ENCODE data around the gene CRYBA2. TPM values are rescaled to one million over a fixed set of nuclear protein-coding genes. Genes with fewer than 3 reads are reported as not detected.

Gene CRYBA2
- total RNA-seq, 2 experiments from 2014 or later = not detected

DNA sequence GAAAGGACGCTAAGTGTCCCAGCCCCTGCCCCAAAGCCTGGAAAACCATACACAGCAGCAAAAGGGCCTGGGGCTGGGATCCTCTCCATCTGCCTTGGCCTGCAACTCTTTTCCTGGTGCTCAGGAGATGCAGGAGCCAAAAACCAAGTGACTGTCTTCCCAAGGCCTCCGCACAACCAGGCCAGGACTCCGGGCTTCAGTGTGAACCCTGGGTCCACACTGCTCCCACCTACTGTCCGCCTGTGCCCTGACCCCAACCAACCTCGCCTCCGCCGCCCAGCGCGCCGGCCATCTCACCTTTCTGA is 9.3 kb downstream of the CRYBA2 start:
- Mint-ChIP-seq H3K36me3 (no peaks in the 10 kb centered on the region), H3K27ac (no peak overlapping the region), H3K4me1 (peaks cover 24% of the 10 kb centered on the region), H3K4me3 (no peak overlapping the region), H3K27me3 (peaks cover 89% of the 10 kb centered on the region), H3K9me3 (no peaks in the 10 kb centered on the region)
- no peak for DNase-seq

DNA sequence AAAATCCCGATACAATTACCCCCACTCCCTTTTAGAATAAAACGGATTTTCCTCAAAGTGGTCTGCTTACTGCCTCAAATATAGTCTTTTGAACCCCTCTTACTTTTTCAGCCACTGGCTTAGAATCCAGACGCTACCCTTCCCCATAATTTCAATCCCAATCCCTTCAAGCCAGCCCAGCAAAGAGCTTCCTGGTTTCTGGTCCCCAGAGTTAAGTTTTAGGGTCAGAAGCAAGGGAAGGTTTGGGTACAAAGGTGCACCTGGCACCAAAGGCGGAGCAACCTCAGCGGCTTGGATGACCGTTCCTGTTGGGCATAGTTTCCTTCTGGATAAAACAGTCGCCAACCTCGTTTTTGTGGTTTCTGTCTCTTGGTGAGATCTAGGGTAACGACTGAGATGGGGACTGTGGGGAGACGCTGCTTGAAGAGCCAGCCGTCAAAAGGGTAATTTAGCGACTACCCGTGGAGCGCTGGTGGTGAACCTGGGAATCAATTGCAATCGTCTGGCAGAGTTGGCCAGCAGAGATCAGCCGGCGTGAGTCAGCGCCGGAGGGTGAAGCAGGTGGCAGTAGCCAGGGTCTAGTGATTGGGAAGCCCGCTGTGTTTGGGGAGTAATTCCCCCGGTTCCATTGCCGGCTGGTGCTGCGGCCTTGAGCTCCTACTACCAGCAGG is 9.8 kb downstream of the CRYBA2 start:
- DNase-seq = no peak
- Mint-ChIP-seq H3K36me3 (no peaks in the 10 kb centered on the region), H3K27ac (no peak overlapping the region), H3K27me3 (peaks cover 88% of the 10 kb centered on the region), H3K4me3 (no peak overlapping the region), H3K4me1 (peaks cover 24% of the 10 kb centered on the region), H3K9me3 (no peaks in the 10 kb centered on the region)

DNA sequence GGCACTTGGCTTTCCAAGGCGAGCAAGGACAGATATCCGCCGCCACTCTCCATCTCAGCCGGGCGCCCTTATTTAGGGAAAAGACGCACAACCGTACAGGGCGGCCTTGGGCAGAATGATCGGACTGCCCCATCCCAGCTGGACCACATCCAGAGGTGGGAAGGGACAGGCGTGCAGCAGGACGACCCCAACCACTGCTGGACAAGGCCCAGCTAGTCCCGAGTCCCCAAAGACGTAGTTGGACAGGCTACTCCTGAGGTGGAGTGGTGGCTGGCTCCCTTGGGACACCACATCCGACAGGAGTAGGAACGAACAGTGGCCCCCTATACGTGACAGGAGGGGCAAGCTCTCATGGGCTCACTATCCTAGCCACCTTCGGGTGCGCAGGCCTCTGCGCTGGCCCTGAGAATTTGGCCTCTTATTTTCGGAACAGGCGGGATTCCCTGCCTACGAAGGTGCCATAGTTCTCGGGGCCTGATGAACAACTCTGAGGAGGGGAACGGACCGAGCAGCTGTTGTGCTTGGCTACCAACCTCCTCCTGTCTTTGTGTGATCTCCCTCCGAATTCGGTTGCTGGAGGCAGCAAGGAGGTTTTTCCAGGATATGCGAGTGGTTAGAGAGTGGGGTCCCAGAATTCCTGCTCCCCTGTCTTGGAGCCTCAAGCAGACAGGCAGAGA is 10.5 kb downstream of the CRYBA2 start:
- Mint-ChIP-seq H3K9me3 (no peaks in the 10 kb centered on the region), H3K27ac (no peak overlapping the region), H3K27me3 (peaks cover 89% of the 10 kb centered on the region), H3K4me3 (peak overlapping the region; percentile 18), H3K36me3 (no peaks in the 10 kb centered on the region), H3K4me1 (peaks cover 24% of the 10 kb centered on the region)
- DNase-seq = no peak

DNA sequence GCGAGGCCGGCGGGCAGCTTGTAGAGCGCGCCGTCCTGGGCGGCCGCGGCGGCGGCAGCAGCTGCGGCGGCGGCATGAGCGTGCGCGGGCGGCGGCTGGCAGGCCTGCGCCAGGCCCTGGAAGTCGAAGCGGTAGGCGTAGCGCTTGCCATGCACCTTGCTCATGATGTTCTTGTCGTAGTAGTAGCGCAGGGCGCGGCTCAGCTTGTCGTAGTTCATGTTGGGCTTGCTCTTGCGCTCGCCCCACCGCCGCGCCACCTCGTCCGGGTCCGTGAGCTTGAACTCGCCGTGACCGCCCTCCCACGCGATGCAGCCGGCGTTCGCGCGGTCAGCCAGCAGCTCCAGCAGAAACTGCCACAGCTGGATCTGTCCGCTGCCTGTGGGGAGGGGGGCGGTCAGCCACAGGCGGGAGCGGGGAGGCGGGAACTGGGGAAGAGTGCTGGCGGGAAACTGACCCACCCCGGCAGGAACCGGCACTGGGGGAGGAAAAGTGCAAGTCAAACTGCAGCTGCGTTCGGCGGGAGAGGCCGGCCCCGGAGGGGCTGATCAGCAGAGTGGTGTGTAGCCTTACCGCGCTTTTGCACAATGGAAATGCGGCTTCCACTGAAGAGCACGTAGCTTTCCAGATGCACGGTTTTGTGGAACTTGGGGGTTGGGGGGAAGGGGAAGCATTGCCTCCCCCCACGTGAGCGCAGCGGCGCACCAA is 11.2 kb downstream of the CRYBA2 start:
- H3K27me3 Mint-ChIP-seq = peaks cover 89% of the 10 kb centered on the region
- H3K4me3 Mint-ChIP-seq = peak overlapping the region; percentile 18
- no peak overlapping the region for H3K27ac Mint-ChIP-seq
- H3K36me3 Mint-ChIP-seq = no peaks in the 10 kb centered on the region
- DNase-seq = peak; percentile 48
- peaks cover 24% of the 10 kb centered on the region for H3K4me1 Mint-ChIP-seq
- H3K9me3 Mint-ChIP-seq = no peaks in the 10 kb centered on the region

DNA sequence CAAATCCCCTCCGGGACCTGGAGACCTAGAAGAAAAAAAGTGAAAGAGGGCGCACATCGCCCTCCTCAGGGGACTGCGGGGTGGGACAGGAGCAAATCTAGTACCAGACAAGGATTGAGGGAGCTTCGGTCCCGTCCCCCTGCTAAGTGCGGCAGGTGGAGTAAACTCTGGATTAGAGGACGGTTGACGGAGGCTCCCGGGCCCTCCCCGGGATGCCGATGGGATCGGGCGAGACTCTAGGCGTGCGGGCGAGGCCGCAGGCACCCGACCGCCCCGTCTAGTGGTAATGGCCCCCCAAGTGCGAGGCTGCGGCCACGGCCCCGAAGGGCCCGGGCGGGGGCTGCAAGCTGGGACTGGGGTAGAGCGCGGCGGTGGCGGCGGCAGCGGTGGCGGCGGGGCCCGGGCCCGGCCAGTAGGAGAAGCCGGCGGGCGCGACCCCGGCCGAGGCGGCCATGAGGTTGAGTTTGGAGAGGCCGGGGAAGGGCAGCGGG is 11.8 kb downstream of the CRYBA2 start:
- Mint-ChIP-seq H3K36me3 (no peaks in the 10 kb centered on the region), H3K27ac (no peak overlapping the region), H3K9me3 (no peaks in the 10 kb centered on the region), H3K4me1 (peaks cover 24% of the 10 kb centered on the region), H3K27me3 (peaks cover 89% of the 10 kb centered on the region), H3K4me3 (peak overlapping the region; percentile 48)
- no peak for DNase-seq

DNA sequence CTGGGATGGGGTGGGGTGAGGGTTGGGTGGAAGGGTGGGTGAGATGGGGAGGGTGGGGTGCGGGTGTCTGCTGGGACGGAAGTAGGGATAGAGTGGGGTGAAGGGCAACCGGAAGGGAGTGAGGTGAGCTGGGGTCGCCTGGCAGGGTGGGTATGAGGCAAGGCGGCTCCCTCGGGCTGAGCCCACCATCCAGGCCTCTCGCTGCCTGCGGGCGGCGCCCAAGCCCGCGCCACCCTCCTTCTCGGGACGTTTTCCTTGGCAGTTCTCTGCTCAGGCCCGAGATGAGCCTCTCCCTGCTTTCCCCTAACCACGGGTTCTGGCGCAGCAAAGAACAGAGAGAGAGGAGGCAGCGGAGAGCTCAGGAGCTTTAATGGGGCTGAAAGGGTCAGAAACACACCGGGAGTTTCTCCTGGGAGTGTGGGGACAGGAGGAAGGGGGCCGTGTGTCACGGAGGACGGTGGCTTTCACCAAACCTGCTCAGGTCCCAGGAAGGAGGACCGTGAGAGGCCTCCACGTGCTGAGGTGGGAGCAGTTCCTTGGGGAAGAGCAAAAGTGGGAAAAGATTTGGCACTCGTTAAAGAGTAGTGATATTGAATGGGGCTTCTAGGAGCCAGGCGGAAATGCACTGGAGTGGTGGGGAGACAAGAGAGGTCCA is 12.4 kb downstream of the CRYBA2 start:
- H3K4me1 Mint-ChIP-seq = peaks cover 24% of the 10 kb centered on the region
- no peak for DNase-seq
- H3K36me3 Mint-ChIP-seq = no peaks in the 10 kb centered on the region
- H3K27me3 Mint-ChIP-seq = peaks cover 89% of the 10 kb centered on the region
- peak overlapping the region; percentile 48 for H3K4me3 Mint-ChIP-seq
- H3K27ac Mint-ChIP-seq = no peak overlapping the region
- no peaks in the 10 kb centered on the region for H3K9me3 Mint-ChIP-seq

- peaks cover 23% of the 10 kb centered on the region for H3K4me1 Mint-ChIP-seq
- no peaks in the 10 kb centered on the region for H3K9me3 Mint-ChIP-seq
- H3K36me3 Mint-ChIP-seq = no peaks in the 10 kb centered on the region
- no peak overlapping the region for H3K27ac Mint-ChIP-seq
- peak overlapping the region; percentile 76 for H3K4me3 Mint-ChIP-seq
- DNase-seq = peak; percentile 88
- H3K27me3 Mint-ChIP-seq = peaks cover 90% of the 10 kb centered on the region
Observed at GRCh38 chr2:218979846-218980734, 13.1 kb downstream of the CRYBA2 start.

GRCh38 chr2:218975060-218975777 is 18.0 kb downstream of the CRYBA2 start:
- Mint-ChIP-seq H3K27ac (no peak overlapping the region), H3K9me3 (no peaks in the 10 kb centered on the region), H3K36me3 (no peaks in the 10 kb centered on the region), H3K4me3 (no peak overlapping the region), H3K4me1 (peaks cover 5% of the 10 kb centered on the region), H3K27me3 (peaks cover 73% of the 10 kb centered on the region)
- DNase-seq = no peak

DNA sequence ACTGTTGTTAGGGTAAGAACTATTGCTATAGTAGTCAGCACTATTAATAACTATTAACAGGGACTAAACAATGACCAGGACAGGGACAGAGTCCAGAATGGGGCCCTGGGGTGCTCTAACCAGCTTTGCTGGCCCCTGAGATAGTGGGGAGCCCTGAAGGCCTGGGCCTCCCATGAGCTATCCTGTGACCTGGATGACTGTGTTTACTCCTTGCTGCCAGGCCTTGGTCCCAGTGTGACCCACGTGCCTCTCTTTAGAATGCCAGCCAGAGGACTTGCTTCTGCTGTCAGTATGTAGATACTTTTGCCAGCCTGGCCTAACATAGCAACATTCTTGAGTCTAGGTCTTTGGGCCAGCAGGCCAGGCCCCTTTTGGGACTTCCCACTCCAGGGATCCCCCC is 22.3 kb downstream of the CRYBA2 start:
- no peak for DNase-seq
- H3K27ac Mint-ChIP-seq = no peak overlapping the region
- no peaks in the 10 kb centered on the region for H3K4me1 Mint-ChIP-seq
- H3K36me3 Mint-ChIP-seq = no peaks in the 10 kb centered on the region
- no peaks in the 10 kb centered on the region for H3K9me3 Mint-ChIP-seq
- peaks cover 66% of the 10 kb centered on the region for H3K27me3 Mint-ChIP-seq
- no peak overlapping the region for H3K4me3 Mint-ChIP-seq

DNA sequence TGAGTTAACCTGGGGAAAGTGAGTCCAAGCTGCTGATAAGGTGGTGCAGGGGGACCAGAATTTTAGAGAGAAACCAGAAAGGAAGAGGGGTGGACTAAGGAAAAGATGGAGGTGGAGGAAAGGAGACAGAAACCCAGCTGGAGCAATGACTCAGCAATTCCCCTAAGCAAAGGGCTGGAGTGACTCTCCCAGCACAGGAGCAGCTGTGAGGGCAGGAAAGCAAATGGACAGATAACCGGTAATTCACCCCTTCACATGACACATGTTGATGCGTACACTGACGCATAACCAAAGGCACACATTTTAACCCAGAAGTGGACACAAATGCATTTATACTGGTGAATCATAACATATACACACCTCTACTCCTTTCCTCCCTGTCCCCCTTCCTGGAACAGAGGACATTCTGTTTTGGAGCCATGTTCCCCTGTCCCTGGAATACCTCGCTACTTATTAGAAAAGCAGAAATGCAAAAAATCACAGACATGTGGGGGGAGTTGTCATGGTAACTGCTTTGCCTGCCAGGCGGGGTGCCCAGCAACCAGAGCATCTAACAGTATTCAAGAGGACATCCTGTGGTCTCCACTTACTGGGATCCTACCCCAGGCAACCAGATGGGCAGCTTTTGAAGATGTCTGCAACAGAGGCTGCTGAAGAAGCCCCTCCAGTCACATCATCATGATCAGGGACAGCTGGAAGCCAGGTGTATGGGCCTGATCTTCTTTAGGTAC is 29.0 kb downstream of the CRYBA2 start:
- Mint-ChIP-seq H3K4me3 (no peak overlapping the region), H3K4me1 (peaks cover 7% of the 10 kb centered on the region), H3K27ac (no peak overlapping the region), H3K27me3 (peaks cover 80% of the 10 kb centered on the region), H3K36me3 (no peaks in the 10 kb centered on the region), H3K9me3 (no peaks in the 10 kb centered on the region)
- DNase-seq = no peak

GRCh38 chr2:218963601-218964000 is 29.6 kb downstream of the CRYBA2 start:
- H3K4me1 Mint-ChIP-seq = peaks cover 7% of the 10 kb centered on the region
- DNase-seq = no peak
- H3K36me3 Mint-ChIP-seq = no peaks in the 10 kb centered on the region

GRCh38 chr2:218962859-218963492 is 30.2 kb downstream of the CRYBA2 start:
- H3K4me3 Mint-ChIP-seq = no peak overlapping the region
- DNase-seq = peak; percentile 67
- H3K4me1 Mint-ChIP-seq = peaks cover 7% of the 10 kb centered on the region
- no peaks in the 10 kb centered on the region for H3K9me3 Mint-ChIP-seq
- H3K27me3 Mint-ChIP-seq = peaks cover 85% of the 10 kb centered on the region
- no peak overlapping the region for H3K27ac Mint-ChIP-seq
- no peaks in the 10 kb centered on the region for H3K36me3 Mint-ChIP-seq

More at GRCh38 chr2:218963601-218964000, 29.6 kb downstream of the CRYBA2 start:
- H3K4me3 Mint-ChIP-seq = no peak overlapping the region
- H3K9me3 Mint-ChIP-seq = no peaks in the 10 kb centered on the region
- H3K27ac Mint-ChIP-seq = no peak overlapping the region
- peaks cover 81% of the 10 kb centered on the region for H3K27me3 Mint-ChIP-seq
